HEK293 (cell line): Measurements from ENCODE around the gene THEMIS2.

ENCODE experiments used
- IKZF3 ChIP-seq: fragments of 450-650 bp; IDR thresholded peaks from 2 replicates; pipeline ENCODE4 v1.5.0; 2018; ENCODE audit warnings: missing biosample characterization, mild to moderate bottlenecking, missing genetic modification characterization, moderate library complexity
- KLF17 ChIP-seq: fragments of 450-650 bp; formaldehyde crosslinking; IDR thresholded peaks from 2 replicates; pipeline ENCODE4 v1.5.1; 2016; ENCODE audit warnings: missing biosample characterization, missing genetic modification characterization
- KLF8 ChIP-seq: fragments of 450-650 bp; formaldehyde crosslinking; IDR thresholded peaks from 2 replicates; pipeline ENCODE4 v1.5.1; 2016; ENCODE audit warnings: missing biosample characterization, missing genetic modification characterization
- PATZ1 ChIP-seq: fragments of 450-650 bp; formaldehyde crosslinking; IDR thresholded peaks from 2 replicates; pipeline ENCODE4 v1.5.1; 2016; ENCODE audit warnings: missing biosample characterization, missing genetic modification characterization
- PRDM2 ChIP-seq: fragments of 450-650 bp; formaldehyde crosslinking; IDR thresholded peaks from 2 replicates; pipeline ENCODE4 v1.5.1; 2016; ENCODE audit warnings: missing biosample characterization, missing genetic modification characterization, borderline replicate concordance
- REST ChIP-seq: fragments of 450-650 bp; formaldehyde crosslinking; IDR thresholded peaks from 2 replicates; pipeline ENCODE4 v1.5.1; 2016; ENCODE audit warnings: missing biosample characterization, missing genetic modification characterization
- ZBTB1 ChIP-seq: fragments of 450-650 bp; formaldehyde crosslinking; IDR thresholded peaks from 2 replicates; pipeline ENCODE4 v1.5.1; 2016; ENCODE audit warnings: missing biosample characterization, missing genetic modification characterization
- ZBTB20 ChIP-seq: fragments of 450-650 bp; formaldehyde crosslinking; IDR thresholded peaks from 2 replicates; pipeline ENCODE4 v1.5.1; 2016; ENCODE audit warnings: missing biosample characterization, missing genetic modification characterization
- ZBTB44 ChIP-seq: fragments of 450-650 bp; IDR thresholded peaks from 2 replicates; pipeline ENCODE4 v1.5.1; 2018; ENCODE audit warnings: missing biosample characterization, mild to moderate bottlenecking, missing genetic modification characterization
- ZBTB48 ChIP-seq: fragments of 450-650 bp; formaldehyde crosslinking; IDR thresholded peaks from 2 replicates; pipeline ENCODE4 v1.5.1; 2016; ENCODE audit warnings: missing biosample characterization, missing genetic modification characterization
- ZNF23 ChIP-seq: fragments of 450-650 bp; formaldehyde crosslinking; IDR thresholded peaks from 2 replicates; pipeline ENCODE4 v1.5.1; 2016; ENCODE audit warnings: missing biosample characterization, missing genetic modification characterization, borderline replicate concordance
- ZNF280C ChIP-seq: fragments of 450-650 bp; formaldehyde crosslinking; IDR thresholded peaks from 2 replicates; pipeline ENCODE4 v1.5.1; 2016; ENCODE audit warnings: missing biosample characterization, missing genetic modification characterization
- ZNF335 ChIP-seq: fragments of 450-650 bp; formaldehyde crosslinking; conservative IDR thresholded peaks from 2 replicates; pipeline ENCODE4 v1.5.1; 2016; ENCODE audit warnings: missing biosample characterization, missing genetic modification characterization
- ZNF473 ChIP-seq: fragments of 450-650 bp; formaldehyde crosslinking; IDR thresholded peaks from 2 replicates; pipeline ENCODE4 v1.5.1; 2017; ENCODE audit warnings: missing biosample characterization, missing genetic modification characterization
- ZNF544 ChIP-seq: fragments of 450-650 bp; formaldehyde crosslinking; IDR thresholded peaks from 2 replicates; pipeline ENCODE4 v1.5.0; 2017; ENCODE audit warnings: missing biosample characterization, missing genetic modification characterization
- ZNF707 ChIP-seq: fragments of 450-650 bp; formaldehyde crosslinking; IDR thresholded peaks from 2 replicates; pipeline ENCODE4 v1.5.1; 2016; ENCODE audit warnings: missing biosample characterization, missing genetic modification characterization
- ZNF777 ChIP-seq: fragments of 450-650 bp; formaldehyde crosslinking; IDR thresholded peaks from 2 replicates; pipeline ENCODE4 v1.5.1; 2017; ENCODE audit warnings: missing biosample characterization, missing genetic modification characterization, borderline replicate concordance
- ZNF792 ChIP-seq: fragments of 450-650 bp; formaldehyde crosslinking; IDR thresholded peaks from 2 replicates; pipeline ENCODE4 v1.5.1; 2016; ENCODE audit warnings: missing biosample characterization, missing genetic modification characterization
- ZSCAN18 ChIP-seq: fragments of 450-650 bp; formaldehyde crosslinking; IDR thresholded peaks from 2 replicates; pipeline ENCODE4 v1.5.1; 2016; ENCODE audit warnings: missing biosample characterization, missing genetic modification characterization
- ZSCAN4 ChIP-seq: fragments of 450-650 bp; formaldehyde crosslinking; IDR thresholded peaks from 2 replicates; pipeline ENCODE4 v1.5.1; 2017; ENCODE audit warnings: missing biosample characterization, missing genetic modification characterization

Gene THEMIS2

GRCh38 chr1:27915082-27915575 lies 42.8 kb downstream of the THEMIS2 start (continued):
- TF ChIP-seq ZSCAN4 (tag by site-specific recombination) (peak; percentile 31; the same call in 1 of the 2 replicates), PRDM2 (no peak), ZNF335 (no peak), ZNF544 (no peak), ZBTB44 (tag by site-specific recombination) (no peak), ZBTB20 (no peak), ZNF280C (tag by site-specific recombination) (no peak), KLF17 (tag by site-specific recombination) (no peak), ZNF777 (tag by site-specific recombination) (no peak), KLF8 (tag by site-specific recombination) (no peak), PATZ1 (tag by site-specific recombination) (no peak; the same call in 1 of the 2 replicates), ZBTB48 (0 out of 2 replicates have a peak, but pooled peaks have one; percentile 48), ZNF792 (tag by site-specific recombination) (0 out of 2 replicates have a peak, but pooled peaks have one; percentile 70), IKZF3 (tag by site-specific recombination) (no peak), ZNF23 (tag by site-specific recombination) (no peak), ZBTB1 (tag by site-specific recombination) (no peak), ZSCAN18 (no peak), ZNF707 (no peak), REST (tag by site-specific recombination) (no peak), ZNF473 (tag by site-specific recombination) (no peak)
